Measurements from ENCODE around the gene CD248.
"Not testable (repeated sequence)": the region's sequence is repeated elsewhere in the genome, so short reads cannot be mapped to it uniquely, and the experiment has no call there.

Gene CD248

DNA sequence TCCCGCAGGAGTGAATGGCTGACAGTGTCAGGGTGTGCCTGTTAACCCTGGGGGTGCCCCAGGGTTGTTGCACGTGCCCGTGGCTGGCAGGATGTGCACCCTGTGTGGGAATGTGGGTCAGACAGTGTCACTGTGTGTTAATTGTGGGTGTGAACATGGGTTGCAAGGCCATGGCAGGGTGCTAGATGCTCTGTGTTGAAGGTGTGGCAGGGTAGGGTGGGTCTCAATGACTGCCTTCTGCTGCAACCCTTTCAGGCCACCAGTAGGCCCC, 11.1 kb upstream of the CD248 start:
- DNase-seq: no peak

- no peak for DNase-seq
Measured at GRCh38 chr11:66327171-66328030, 10.6 kb upstream of the CD248 start.

GRCh38 chr11:66326261-66327111, 9.6 kb upstream of the CD248 start:
- DNase-seq: no peak

- DNase-seq: no peak
Measured at GRCh38 chr11:66325263-66325671, 8.4 kb upstream of the CD248 start.

GRCh38 chr11:66324664-66325063, 7.8 kb upstream of the CD248 start:
- no peak for DNase-seq

- DNase-seq: no peak
Measured at GRCh38 chr11:66323684-66324083, 6.8 kb upstream of the CD248 start.

DNA sequence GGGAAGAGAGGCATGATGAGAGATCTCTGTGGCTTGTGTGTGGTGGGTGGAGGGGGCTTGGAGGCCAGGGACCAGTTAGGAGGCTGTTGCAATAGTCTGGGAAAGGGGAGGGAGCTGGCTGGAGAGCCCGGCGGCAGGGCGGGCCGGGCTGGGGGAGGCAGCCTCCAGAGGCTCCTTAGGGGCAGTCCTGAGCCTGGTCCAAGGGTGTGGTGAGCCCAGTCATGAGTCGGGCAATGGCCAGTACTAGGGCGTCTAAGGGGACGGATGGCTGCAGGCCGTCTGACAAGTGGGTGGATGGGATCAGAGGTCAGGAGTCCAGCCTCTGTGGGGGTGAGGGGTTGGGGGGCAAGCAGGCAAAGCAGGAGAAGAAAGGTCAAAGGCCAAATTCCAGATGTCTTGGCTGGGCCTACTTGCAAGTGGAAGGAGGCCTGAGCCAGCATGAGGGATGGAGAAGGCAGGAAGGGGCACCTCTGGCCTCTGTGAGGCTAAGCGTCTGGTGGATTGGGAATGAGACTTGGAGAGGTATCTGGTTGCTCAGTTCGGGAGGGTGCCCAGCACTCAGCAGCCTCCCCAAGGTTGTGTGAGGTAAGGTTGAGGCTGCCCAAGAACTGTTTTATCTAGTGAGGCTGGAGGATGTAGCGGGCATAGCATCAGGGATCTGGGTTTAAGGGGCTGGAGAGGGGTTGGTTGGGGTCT, 6.0 kb upstream of the CD248 start:
- no peak for DNase-seq

DNA sequence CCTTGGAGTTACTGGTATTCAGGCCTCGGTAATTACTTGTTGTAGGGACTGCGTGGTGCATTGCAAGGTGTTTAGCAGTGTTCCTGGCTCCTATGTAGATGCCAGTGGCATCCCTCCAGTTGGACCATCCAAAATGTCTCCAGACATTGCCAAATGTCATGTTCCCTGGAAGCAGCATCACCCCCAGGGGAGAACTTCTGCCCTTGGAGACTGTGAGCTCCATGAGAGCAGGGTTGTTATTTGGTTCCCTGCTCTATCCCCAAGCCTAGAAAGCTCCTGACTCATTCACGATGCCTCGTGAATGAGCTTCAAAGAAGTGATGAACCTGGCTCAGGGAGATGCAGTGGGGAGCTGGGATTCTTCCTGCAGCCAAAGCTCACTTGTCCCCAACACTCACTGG, 4.8 kb upstream of the CD248 start:
- DNase-seq: no peak

- not testable (repeated sequence) for DNase-seq
Measured at GRCh38 chr11:66320748-66321147, 3.9 kb upstream of the CD248 start.

DNA sequence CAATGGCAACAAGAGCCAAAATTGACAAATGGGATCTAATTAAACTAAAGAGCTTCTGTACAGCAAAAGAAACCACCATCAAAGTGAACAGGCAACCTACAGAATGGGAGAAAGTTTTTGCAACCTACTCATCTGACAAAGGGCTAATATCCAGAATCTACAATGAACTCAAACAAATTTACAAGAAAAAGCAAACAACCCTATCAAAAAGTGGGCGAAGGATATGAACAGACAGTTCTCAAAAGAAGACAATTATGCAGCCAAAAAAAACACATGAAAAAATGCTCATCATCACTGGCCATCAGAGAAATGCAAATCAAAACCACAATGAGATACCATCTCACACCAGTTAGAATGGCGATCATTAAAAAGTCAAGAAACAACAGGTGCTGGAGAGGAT, 3.4 kb upstream of the CD248 start:
- not testable (repeated sequence) for DNase-seq

DNA sequence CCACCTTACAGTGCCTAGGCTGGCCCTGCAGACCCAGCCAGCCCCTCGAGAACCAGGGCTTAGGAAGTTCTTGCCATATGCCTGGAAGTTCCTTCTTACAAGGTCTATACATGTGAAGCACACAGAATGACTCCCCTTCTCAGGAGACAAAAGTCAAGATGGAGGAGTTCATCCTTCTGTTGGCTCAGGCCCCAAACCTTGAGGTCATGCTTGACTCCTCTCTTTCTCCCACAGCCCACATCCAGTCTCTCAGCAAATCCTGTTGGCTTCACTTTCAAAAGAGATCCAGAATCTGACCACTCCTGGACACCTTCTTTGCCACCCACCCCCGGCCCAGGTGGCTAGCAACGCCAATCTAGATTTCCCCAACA, 1.7 kb upstream of the CD248 start:
- no peak for DNase-seq

- no peak for DNase-seq
Measured at GRCh38 chr11:66317723-66318599, 1.1 kb upstream of the CD248 start.

GRCh38 chr11:66317322-66317722, 478 bp upstream of the CD248 start:
- DNase-seq: no peak

DNA sequence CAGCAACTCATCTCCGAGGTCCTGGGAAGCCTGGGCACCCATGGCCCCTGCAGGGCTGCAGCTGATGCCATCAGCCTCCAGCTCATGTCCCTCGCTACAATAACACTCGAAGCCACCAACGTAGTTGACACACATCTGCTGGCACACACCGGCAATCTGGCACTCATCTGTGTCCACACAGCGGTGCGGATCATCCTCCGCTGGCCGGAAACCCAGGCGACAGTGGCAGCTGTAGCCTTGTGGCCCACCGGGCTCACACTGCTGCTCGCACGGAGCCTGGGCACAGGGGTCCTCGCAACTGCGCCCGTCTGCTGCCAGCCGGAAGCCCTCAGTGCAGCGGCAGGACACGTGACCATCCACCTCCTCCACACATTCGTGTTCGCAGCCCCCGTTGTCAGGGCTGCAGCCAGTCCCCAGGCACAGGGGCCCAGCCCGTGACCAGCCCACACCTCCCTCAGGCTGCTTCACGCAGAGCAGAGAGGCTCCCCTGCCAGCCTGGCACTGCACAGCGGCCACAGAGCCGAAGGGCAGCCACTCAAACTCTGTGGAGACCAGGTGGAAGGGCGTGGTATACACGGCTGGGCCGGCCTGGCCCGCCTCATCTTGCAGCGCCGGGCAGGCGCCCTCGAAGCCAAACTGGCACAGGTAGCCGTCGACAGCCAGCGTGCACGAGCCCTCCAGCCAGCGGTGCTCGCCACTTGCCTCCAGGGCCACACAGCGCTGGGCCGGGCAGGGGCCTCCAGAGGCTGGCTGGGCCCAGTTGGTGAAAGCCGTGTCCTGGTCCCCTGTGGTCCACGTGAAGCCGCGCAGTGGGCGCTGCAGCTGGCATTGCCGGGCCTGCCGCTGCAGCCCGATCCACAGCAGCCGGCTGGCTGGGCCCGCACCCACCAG, 678 bp downstream of the CD248 start:
- no peak for DNase-seq

GRCh38 chr11:66315498-66315885, 1.4 kb downstream of the CD248 start:
- no peak for DNase-seq

DNA sequence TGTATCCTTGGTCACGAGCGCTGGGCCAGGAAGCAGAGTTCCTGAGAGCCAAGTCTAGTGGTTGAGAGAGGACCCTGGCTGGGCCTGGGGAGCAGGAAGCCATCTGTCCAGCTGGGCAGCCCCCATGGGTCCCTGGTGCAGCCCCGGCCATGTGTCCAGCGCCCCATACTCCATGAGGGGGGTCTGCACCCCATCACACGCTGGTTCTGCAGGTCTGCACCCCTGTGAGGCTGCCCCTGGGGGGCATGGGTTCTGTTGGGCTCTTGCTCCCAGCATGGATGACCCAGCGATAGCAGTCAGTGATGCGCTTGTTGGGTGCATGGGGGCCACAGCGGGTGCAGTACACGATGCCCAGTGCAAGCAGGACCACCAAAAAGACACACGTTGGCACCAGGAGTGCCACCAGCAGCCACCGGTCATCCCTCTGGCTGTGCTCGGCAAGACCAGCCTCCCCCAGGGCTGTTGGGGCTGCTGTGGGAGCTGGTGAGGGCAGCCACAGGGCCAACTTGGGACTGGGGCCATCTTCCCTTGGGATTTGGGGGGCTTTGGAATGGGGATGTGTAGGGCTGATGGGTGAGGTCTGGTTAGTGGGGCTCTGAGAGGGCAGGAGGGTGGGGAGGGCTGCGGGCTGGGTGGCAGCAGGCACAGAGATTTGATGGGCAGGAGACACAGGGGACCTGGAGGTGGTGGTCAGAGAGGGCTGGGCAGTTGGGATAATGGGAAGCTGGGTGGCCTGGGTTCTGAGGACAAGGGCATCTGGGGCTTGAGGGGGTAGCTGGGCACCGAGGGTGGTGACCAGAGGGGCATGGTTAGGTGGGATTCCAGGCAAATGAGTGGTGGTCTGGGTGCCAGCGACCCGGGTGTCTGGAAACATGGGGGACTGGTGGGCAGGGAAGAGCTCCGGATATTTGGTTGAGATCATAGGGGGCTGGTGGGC, 2.0 kb downstream of the CD248 start:
- DNase-seq: no peak

GRCh38 chr11:66314186-66314501, 2.7 kb downstream of the CD248 start:
- DNase-seq: no peak

DNA sequence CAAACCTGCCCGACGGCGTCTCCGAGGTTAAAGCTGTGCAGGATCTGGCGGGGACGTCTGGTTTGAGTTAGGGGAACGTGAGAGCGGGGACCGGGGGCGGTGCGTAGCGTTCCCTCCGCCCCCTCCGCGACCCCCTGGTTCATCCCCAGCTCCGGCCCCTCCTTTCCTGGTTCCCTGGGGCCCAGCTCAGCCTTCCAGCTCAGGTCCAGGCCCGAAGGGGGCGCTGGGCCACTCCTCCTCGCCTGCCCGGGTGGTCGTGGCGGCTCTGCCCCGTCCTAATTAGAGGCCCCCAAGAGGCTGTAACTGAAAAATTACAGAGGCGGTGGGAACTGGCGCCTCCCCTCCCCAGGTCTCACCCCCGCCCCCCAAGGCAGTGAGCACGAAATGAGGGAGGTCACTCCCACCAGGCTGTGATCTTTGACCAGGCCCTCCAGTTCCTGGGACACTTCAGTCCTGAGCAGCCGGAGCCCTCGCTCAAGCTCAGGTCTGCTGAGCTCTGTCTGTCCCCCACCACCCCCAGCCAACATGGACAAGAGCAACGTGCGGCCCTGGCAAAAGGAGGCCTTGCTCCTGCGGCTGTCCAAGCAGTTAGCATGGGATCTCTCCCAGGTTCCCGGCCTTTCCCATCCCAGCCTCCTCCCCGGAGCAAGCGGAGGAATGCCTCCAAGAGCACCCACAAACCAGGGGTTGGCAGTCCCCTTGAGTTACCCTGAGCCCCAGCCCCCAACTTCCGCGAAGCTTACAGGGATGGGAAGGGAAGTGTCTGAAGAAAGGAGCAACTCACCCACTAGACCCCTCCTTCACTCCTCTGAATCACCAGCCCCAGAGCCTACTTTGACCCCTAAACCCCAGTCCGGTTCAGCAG, 3.3 kb downstream of the CD248 start:
- DNase-seq: no peak

GRCh38 chr11:66312549-66313320, 4.1 kb downstream of the CD248 start:
- peak; percentile 90 for DNase-seq
